HCT116 (cell line): ENCODE results near the gene GBF1. TPM values are rescaled to one million over a fixed set of nuclear protein-coding genes. Genes with fewer than 3 reads are reported as not detected.

Source experiments
- ATAC-seq: fragments of 200-7000 bp; cut with Tn5 transposase; 2 replicates; pipeline ENCODE4 v1.9.1; 2020; ENCODE audit warnings: mild to moderate bottlenecking, moderate library complexity
- BruUV-seq: library from RNA; stranded (reverse); fragments of 400-500 nt; replicated peaks from 2 replicates; lab custom pipeline; 2021; lab: Mats Ljungman, UMichigan
- CTCF ChIA-PET: fragments of 300-600 bp; sonication (Branson Sonifier 250); formaldehyde crosslinking; loops from one replicate; lab custom pipeline; 2021; ENCODE audit warnings: antibody characterized with exemption; lab: Charles Lee
- POLR2A ChIA-PET: fragments of 300-600, 350-600 bp; sonication (Branson Sonifier 250); formaldehyde crosslinking; loops from one replicate; lab custom pipeline; 2021; ENCODE audit warnings: antibody characterized with exemption; lab: Charles Lee
- RAD21 ChIA-PET, 2 experiments: fragments of 300-600 bp; sonication (Branson Sonifier 250); formaldehyde crosslinking; loops; one replicate each; lab custom pipeline; 2023; ENCODE audit warnings: low total read pairs in 2 of 2; ENCODE audit not compliant: uncharacterized antibody in 2 of 2, unreplicated experiment in 2 of 2, low non-redundant PET in 1 of 2; lab: Charles Lee
- DNase-seq: peaks from one replicate; pipeline ENCODE4 v3.0.0-alpha.2; 2010; ENCODE audit warnings: low read depth, low spot score
- H2AFZ ChIP-seq: fragments of 200-600 bp; shearing (Covaris generic), sonication (generic); 2 replicates; pipeline ENCODE4 v1.6.1; 2017; ENCODE audit warnings: low read depth, mixed run types, mixed read lengths, antibody characterized with exemption, low read length; ENCODE audit not compliant: poor library complexity, severe bottlenecking
- H3K27ac ChIP-seq: 2 replicates; pipeline ENCODE4 v1.5.1; 2012; ENCODE audit warnings: low read depth, low read length
- H3K27me3 ChIP-seq: fragments of 200-600 bp; sonication (generic); 2 replicates; pipeline ENCODE4 v1.6.1; 2016; ENCODE audit warnings: mixed run types, low read length, mixed read lengths; ENCODE audit not compliant: insufficient read depth
- H3K36me3 ChIP-seq, 2 experiments: fragments of 200-500 bp in 1 of 2; fragments of 200-600 bp in 1 of 2; sonication (Bioruptor generic) in 1 of 2; sonication (generic) in 1 of 2; 2 replicates each; pipeline versions ENCODE4 v1.5.1 to v1.6.1; 2014 to 2016; ENCODE audit warnings: low read length in 2 of 2, inconsistent platforms in 1 of 2, mixed read lengths in 1 of 2, mixed run types in 1 of 2; ENCODE audit not compliant: insufficient read depth in 2 of 2, control insufficient read depth in 1 of 2
- H3K4me1 ChIP-seq, 2 experiments: fragments of 200-600 bp in 1 of 2; sonication (generic) in 1 of 2; 2 replicates each; pipeline versions ENCODE4 v1.5.1 to v1.6.1; 2012 to 2017; ENCODE audit warnings: low read length in 2 of 2, inconsistent platforms in 1 of 2, mild to moderate bottlenecking in 1 of 2, mixed read lengths in 1 of 2, mixed run types in 1 of 2, moderate library complexity in 1 of 2; ENCODE audit not compliant: insufficient read depth in 2 of 2, control insufficient read depth in 1 of 2
- H3K4me2 ChIP-seq: fragments of 200-600 bp; sonication (generic); 2 replicates; pipeline ENCODE4 v1.6.1; 2017; ENCODE audit warnings: mixed run types, low read length, mixed read lengths
- H3K4me3 ChIP-seq, 2 experiments: fragments of 200-600 bp in 1 of 2; sonication (generic) in 1 of 2; replicated peaks in 1 of 2; 2 replicates each; pipeline ENCODE4 v1.5.1; 2011 to 2016; ENCODE audit warnings: low read length in 2 of 2, control low read depth in 1 of 2, low read depth in 1 of 2, mild to moderate bottlenecking in 1 of 2, mixed read lengths in 1 of 2, mixed run types in 1 of 2
- H3K79me2 ChIP-seq: fragments of 200-600 bp; sonication (generic); 2 replicates; pipeline ENCODE4 v1.6.1; 2017; ENCODE audit warnings: mild to moderate bottlenecking, mixed run types, low read length, moderate library complexity, mixed read lengths; ENCODE audit not compliant: insufficient read depth
- H3K9ac ChIP-seq: fragments of 200-600 bp; sonication (generic); 2 replicates; pipeline ENCODE4 v1.6.1; 2016; ENCODE audit warnings: low read length, mixed read lengths
- H3K9me2 ChIP-seq: fragments of 200-600 bp; sonication (generic), shearing (Covaris generic); 2 replicates; pipeline ENCODE4 v1.6.1; 2017; ENCODE audit warnings: mixed run types, mild to moderate bottlenecking, moderate library complexity; ENCODE audit not compliant: insufficient read depth
- H3K9me3 ChIP-seq, 2 experiments: fragments of 200-500 bp in 1 of 2; fragments of 200-600 bp in 1 of 2; sonication (Bioruptor generic) in 1 of 2; sonication (generic) in 1 of 2; 2 replicates each; pipeline ENCODE4 v1.6.1; 2014 to 2017; ENCODE audit warnings: low read length in 2 of 2, mixed read lengths in 2 of 2, inconsistent platforms in 1 of 2, low read depth in 1 of 2, mild to moderate bottlenecking in 1 of 2, mixed run types in 1 of 2, moderate library complexity in 1 of 2; ENCODE audit not compliant: control insufficient read depth in 1 of 2, insufficient read depth in 1 of 2
- H4K20me1 ChIP-seq: fragments of 200-600 bp; sonication (generic), shearing (Covaris generic); 2 replicates; pipeline ENCODE4 v1.6.1; 2017; ENCODE audit warnings: mixed run types, mild to moderate bottlenecking, moderate library complexity; ENCODE audit not compliant: insufficient read depth
- EGR1 ChIP-seq: IDR thresholded peaks from 2 replicates; pipeline ENCODE4 v1.6.1; 2012; ENCODE audit warnings: low read depth
- ELF1 ChIP-seq: IDR thresholded peaks from 2 replicates; pipeline ENCODE4 v1.6.1; 2012; ENCODE audit warnings: low read depth, borderline replicate concordance
- EZH2phosphoT487 ChIP-seq: fragments of 200-600 bp; IDR thresholded peaks from 2 replicates; pipeline ENCODE4 v1.6.1; 2018; ENCODE audit warnings: antibody characterized with exemption, borderline replicate concordance
- FOSL1 ChIP-seq: IDR thresholded peaks from 2 replicates; pipeline ENCODE4 v1.6.1; 2012; ENCODE audit warnings: low read depth
- JUND ChIP-seq: IDR thresholded peaks from 2 replicates; pipeline ENCODE4 v1.6.1; 2012
- POLR2A ChIP-seq: IDR thresholded peaks from 2 replicates; pipeline ENCODE4 v1.7.0; 2011; ENCODE audit warnings: borderline replicate concordance; ENCODE audit not compliant: insufficient read depth, insufficient read length; ENCODE audit errors: extremely low read depth
- REST ChIP-seq: IDR thresholded peaks from 2 replicates; pipeline ENCODE4 v1.6.1; 2012; ENCODE audit warnings: low read depth
- SIN3A ChIP-seq: IDR thresholded peaks from 2 replicates; pipeline ENCODE4 v1.6.1; 2012; ENCODE audit warnings: low read depth
- YY1 ChIP-seq: IDR thresholded peaks from 2 replicates; pipeline ENCODE4 v1.6.1; 2011; ENCODE audit warnings: low read length, low read depth, moderate library complexity, mild to moderate bottlenecking; ENCODE audit not compliant: insufficient replicate concordance; ENCODE audit errors: extremely low read depth
- ZFX ChIP-seq: fragments of 450-650 bp; IDR thresholded peaks from 2 replicates; pipeline ENCODE4 v1.6.1; 2017
- intact Hi-C: fragments of 100-400 bp; cut with micrococcal nuclease; formaldehyde crosslinking; loops from 2 replicates; pipeline ENCODE4 v1.10.0; 2022
- total RNA-seq: library from RNA; stranded (reverse); gene quantifications from one replicate; pipeline ENCODE4 v1.2.1, GENCODE V29; 2021; ENCODE audit not compliant: unreplicated experiment

GBF1 gene
- total RNA-seq, 1 experiment from 2014 or later = 58.9 TPM

- Histone ChIP-seq H3K4me3 (no peak overlapping the region), H3K79me2 (peaks cover 50% of the 10 kb centered on the region), H3K4me2 (no peak overlapping the region), H3K9me3 (no peaks in the 10 kb centered on the region), H2AFZ (no peak overlapping the region), H3K4me1 (no peaks in the 10 kb centered on the region), H3K9me2 (no peaks in the 10 kb centered on the region), H3K27ac (no peak overlapping the region), H4K20me1 (peaks cover 5% of the 10 kb centered on the region; the same call in 1 of the 2 replicates), H3K36me3 (peaks cover 17 to 22% of the 10 kb centered on the region in 2 experiments), H3K9ac (no peak overlapping the region), H3K27me3 (no peaks in the 10 kb centered on the region)
- RAD21 ChIA-PET = interaction anchor here in 1 of 2 experiments (1.1 kb wide), 1 partner anchor 89 kb away, joined by 3 read pairs; no protein-coding TSS in a partner anchor
- intact Hi-C loops = no loop called here
- no TSS peak for BruUV-seq
- CTCF ChIA-PET = interaction anchor here (1.4 kb wide), 1 partner anchor 18 kb away, joined by 3 read pairs; the partner anchor contains the start of gene GBF1
- TF ChIP-seq FOSL1 (no peak), REST (no peak), EZH2phosphoT487 (no peak), JUND (no peak), YY1 (no peak), EGR1 (no peak), ELF1 (no peak), SIN3A (no peak), POLR2A (no peak), ZFX (no peak)
- no peak for DNase-seq
- no peak for ATAC-seq
- POLR2A ChIA-PET = interaction anchor here (1.3 to 2.0 kb wide), 2 partner anchors 10 to 12 kb away, joined by 3 to 5 read pairs; no protein-coding TSS in a partner anchor
Observed at GRCh38 chr10:102262744-102263370, 17.5 kb downstream of the GBF1 start.
